Measurements from ENCODE around the gene UBE2D1. TPM values are rescaled to one million over a fixed set of nuclear protein-coding genes. Genes with fewer than 3 reads are reported as not detected.

The UBE2D1 gene
- total and polyA plus RNA-seq, 2 of the 8 experiments (the other 6 are each of a cell fraction or from before 2014, with no cell fraction given) = 21.2 to 33.5 TPM

- no peak overlapping the region for H4K91ac ChIP-seq (replicated peaks; ENCODE audit: insufficient read length, low read length)
- no peak overlapping the region for H4K8ac ChIP-seq (ENCODE audit: extremely low read depth, insufficient read depth, low read length)
- 8% methylated on average over 4 of the region's 4 CpGs; no CpG with 5 or more reads in 1 of the 2 experiments for WGBS, 2 experiments (ENCODE audit: extremely low coverage in 1 of 2, insufficient coverage in 1 of 2, insufficient read length in 1 of 2, insufficient replicate concordance in 2 of 2, low coverage in 1 of 2, low lambda C conversion rate in 2 of 2, missing lambda C conversion rate in 1 of 2)
- H2BK5ac ChIP-seq (ENCODE audit: low read depth, low read length) = no peak overlapping the region
- no peak overlapping the region for H3K4me2 ChIP-seq (ENCODE audit: insufficient read depth in 1 of 2, low read depth in 2 of 2, low read length in 2 of 2)
- no peak overlapping the region for H2AK5ac ChIP-seq (ENCODE audit: low read depth, low read length)
- no peak overlapping the region for H2AFZ ChIP-seq (ENCODE audit: low read length)
- ChIA-PET CTCF (ENCODE audit: partially characterized antibody) (interaction anchor here (0.6 to 4.7 kb wide), 43 partner anchors 8 to 1450 kb away, joined by 3 to 38 read pairs (median 4); partner anchors contain the start of genes CISD1, TFAM and UBE2D1), POLR2A (ENCODE audit: partially characterized antibody) (interaction anchor here (1.1 kb wide), 1 partner anchor 85 kb away, joined by 8 read pairs; the partner anchor contains the start of gene TFAM)
- H2BK120ac ChIP-seq (replicated peaks; ENCODE audit: low read depth, low read length) = no peak overlapping the region
- H3K79me2 ChIP-seq (ENCODE audit: control insufficient read depth in 1 of 2, insufficient read depth in 2 of 2, low read length in 2 of 2) = no peaks in the 10 kb centered on the region
- no peak overlapping the region for H3K56ac ChIP-seq (replicated peaks; ENCODE audit: insufficient read length, low read depth, low read length)
- H3K18ac ChIP-seq (ENCODE audit: extremely low read depth, low read length) = no peak overlapping the region
- TF ChIP-seq, protein P1, sequence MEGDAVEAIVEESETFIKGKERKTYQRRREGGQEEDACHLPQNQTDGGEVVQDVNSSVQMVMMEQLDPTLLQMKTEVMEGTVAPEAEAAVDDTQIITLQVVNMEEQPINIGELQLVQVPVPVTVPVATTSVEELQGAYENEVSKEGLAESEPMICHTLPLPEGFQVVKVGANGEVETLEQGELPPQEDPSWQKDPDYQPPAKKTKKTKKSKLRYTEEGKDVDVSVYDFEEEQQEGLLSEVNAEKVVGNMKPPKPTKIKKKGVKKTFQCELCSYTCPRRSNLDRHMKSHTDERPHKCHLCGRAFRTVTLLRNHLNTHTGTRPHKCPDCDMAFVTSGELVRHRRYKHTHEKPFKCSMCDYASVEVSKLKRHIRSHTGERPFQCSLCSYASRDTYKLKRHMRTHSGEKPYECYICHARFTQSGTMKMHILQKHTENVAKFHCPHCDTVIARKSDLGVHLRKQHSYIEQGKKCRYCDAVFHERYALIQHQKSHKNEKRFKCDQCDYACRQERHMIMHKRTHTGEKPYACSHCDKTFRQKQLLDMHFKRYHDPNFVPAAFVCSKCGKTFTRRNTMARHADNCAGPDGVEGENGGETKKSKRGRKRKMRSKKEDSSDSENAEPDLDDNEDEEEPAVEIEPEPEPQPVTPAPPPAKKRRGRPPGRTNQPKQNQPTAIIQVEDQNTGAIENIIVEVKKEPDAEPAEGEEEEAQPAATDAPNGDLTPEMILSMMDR (IDR thresholded peaks at IDR 0.05; ENCODE audit: control extremely low read depth in 1 of 3, insufficient read depth in 1 of 3, low read depth in 1 of 3, low read length in 3 of 3) = peak; percentile 17 to 78 (median 74)
- TF ChIP-seq RAD21 (IDR thresholded peaks at IDR 0.05 in 1 of 2, conservative IDR thresholded peaks at IDR 0.05 in 1 of 2; ENCODE audit: low read depth in 2 of 2, low read length in 2 of 2) = peak; percentile 83 to 88
- no peak for TF ChIP-seq HDAC6 (IDR thresholded peaks at IDR 0.05; ENCODE audit: low read depth, low read length)
- H3K14ac ChIP-seq (ENCODE audit: insufficient read length) = no peak overlapping the region
- H4K20me1 ChIP-seq (replicated peaks in 1 of 2; ENCODE audit: control insufficient read depth in 1 of 2, insufficient read depth in 2 of 2, low read length in 2 of 2) = no peaks in the 10 kb centered on the region
- DNase-seq (ENCODE audit: low read depth in 1 of 2, low spot score in 2 of 2) (peak; percentile 9 to 79), FAIRE-seq (peak; percentile 93)
- H3K4me1 ChIP-seq (replicated peaks in 1 of 4; ENCODE audit: control insufficient read depth in 3 of 4, insufficient read depth in 4 of 4, low read length in 3 of 4) = no peaks in the 10 kb centered on the region
- no peak overlapping the region for H2BK15ac ChIP-seq (ENCODE audit: low read length)
- H3K36me3 ChIP-seq (ENCODE audit: control insufficient read depth in 2 of 4, insufficient read depth in 4 of 4, low read length in 3 of 4) = no peaks in the 10 kb centered on the region
- H3K4me3 ChIP-seq (ENCODE audit: extremely low read depth in 1 of 4, insufficient read depth in 2 of 4, low read depth in 3 of 4, low read length in 4 of 4) = no peak overlapping the region
- no peak overlapping the region for H4K5ac ChIP-seq (ENCODE audit: insufficient read length, low read depth, low read length)
- no peak overlapping the region for H2BK12ac ChIP-seq (ENCODE audit: low read depth, low read length)
- H3K79me1 ChIP-seq (ENCODE audit: low read depth, low read length) = no peaks in the 10 kb centered on the region
- no peak overlapping the region for H3K4ac ChIP-seq (replicated peaks; ENCODE audit: insufficient read length, low read depth, low read length)
- H3K9ac ChIP-seq (replicated peaks in 1 of 4; ENCODE audit: extremely low read depth in 1 of 4, low read depth in 3 of 4, low read length in 3 of 4) = no peak overlapping the region
- no peaks in the 10 kb centered on the region for H3K9me3 ChIP-seq (ENCODE audit: insufficient read depth in 2 of 2, low read depth in 1 of 2, low read length in 1 of 2)
- H3K23me2 ChIP-seq (ENCODE audit: low read depth, low read length) = no peaks in the 10 kb centered on the region
- no peak overlapping the region for H3K27ac ChIP-seq (ENCODE audit: low read depth, low read length)
- no peak overlapping the region for H2BK20ac ChIP-seq (ENCODE audit: low read length)
- H3K27me3 ChIP-seq (replicated peaks in 1 of 4; ENCODE audit: control insufficient read depth in 3 of 4, extremely low read depth in 1 of 4, insufficient read depth in 3 of 4, low read length in 3 of 4) = no peaks in the 10 kb centered on the region; a peak in 1 of 7 replicates
- H3K23ac ChIP-seq (ENCODE audit: insufficient read length) = no peak overlapping the region
These were observed 35.2 kb upstream of the UBE2D1 start for GRCh38 chr10:58299580-58299979.

Measured in H1 (cell line).